Loucy (cell line): ENCODE results near the gene AIG1.

Experiments
- EZH2phosphoT487 ChIP-seq: fragments of 200-600 bp; IDR thresholded peaks from 2 replicates; pipeline ENCODE4 v1.6.1; 2018; ENCODE audit warnings: antibody characterized with exemption, mild to moderate bottlenecking, moderate library complexity, borderline replicate concordance
- TF ChIP-seq, protein P1 (sequence below): fragments of 200-600 bp; sonication (generic); conservative IDR thresholded peaks from 2 replicates; pipeline ENCODE4 v1.5.1; 2014; ENCODE audit warnings: mild to moderate bottlenecking, antibody characterized with exemption, low read length

DNA sequence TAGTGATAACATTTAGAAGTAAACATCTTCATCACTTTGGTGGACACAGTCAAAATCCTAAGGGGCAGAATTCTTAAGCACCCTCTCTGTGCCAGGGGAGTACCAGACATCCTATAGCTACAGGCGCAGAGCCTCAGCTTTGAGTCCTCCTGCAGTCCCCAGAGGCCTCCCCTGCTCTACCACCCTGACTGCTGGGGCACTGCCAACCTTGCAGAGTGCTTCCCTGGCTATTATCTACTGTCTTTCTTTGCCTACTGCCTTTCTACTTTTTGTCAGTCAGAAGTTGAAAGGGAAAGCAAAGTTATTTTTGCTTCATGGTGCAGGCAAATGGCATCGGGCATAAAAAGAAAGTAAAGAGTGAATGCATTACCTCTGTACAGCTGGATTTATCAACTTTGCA lies 80.1 kb downstream of the AIG1 start:
- TF ChIP-seq, protein P1, sequence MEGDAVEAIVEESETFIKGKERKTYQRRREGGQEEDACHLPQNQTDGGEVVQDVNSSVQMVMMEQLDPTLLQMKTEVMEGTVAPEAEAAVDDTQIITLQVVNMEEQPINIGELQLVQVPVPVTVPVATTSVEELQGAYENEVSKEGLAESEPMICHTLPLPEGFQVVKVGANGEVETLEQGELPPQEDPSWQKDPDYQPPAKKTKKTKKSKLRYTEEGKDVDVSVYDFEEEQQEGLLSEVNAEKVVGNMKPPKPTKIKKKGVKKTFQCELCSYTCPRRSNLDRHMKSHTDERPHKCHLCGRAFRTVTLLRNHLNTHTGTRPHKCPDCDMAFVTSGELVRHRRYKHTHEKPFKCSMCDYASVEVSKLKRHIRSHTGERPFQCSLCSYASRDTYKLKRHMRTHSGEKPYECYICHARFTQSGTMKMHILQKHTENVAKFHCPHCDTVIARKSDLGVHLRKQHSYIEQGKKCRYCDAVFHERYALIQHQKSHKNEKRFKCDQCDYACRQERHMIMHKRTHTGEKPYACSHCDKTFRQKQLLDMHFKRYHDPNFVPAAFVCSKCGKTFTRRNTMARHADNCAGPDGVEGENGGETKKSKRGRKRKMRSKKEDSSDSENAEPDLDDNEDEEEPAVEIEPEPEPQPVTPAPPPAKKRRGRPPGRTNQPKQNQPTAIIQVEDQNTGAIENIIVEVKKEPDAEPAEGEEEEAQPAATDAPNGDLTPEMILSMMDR, result no peak
- no peak for TF ChIP-seq EZH2phosphoT487
